ENCODE data around the gene CCT8L2.
"Not testable (repeated sequence)": the region's sequence is repeated elsewhere in the genome, so short reads cannot be mapped to it uniquely, and the experiment has no call there.

CCT8L2 gene

GRCh38 chr22:16592231-16592630 lies 379 bp downstream of the CCT8L2 start:
- not testable (repeated sequence) for DNase-seq

- not testable (repeated sequence) for DNase-seq
Observed at GRCh38 chr22:16591136-16591535, 1.5 kb downstream of the CCT8L2 start.

GRCh38 chr22:16586991-16587390 lies 5.6 kb downstream of the CCT8L2 start:
- no peak for DNase-seq

- no peak for DNase-seq
Observed at GRCh38 chr22:16586170-16586569, 6.4 kb downstream of the CCT8L2 start.

GRCh38 chr22:16580872-16581271 lies 11.7 kb downstream of the CCT8L2 start:
- DNase-seq: not testable (repeated sequence)

DNA sequence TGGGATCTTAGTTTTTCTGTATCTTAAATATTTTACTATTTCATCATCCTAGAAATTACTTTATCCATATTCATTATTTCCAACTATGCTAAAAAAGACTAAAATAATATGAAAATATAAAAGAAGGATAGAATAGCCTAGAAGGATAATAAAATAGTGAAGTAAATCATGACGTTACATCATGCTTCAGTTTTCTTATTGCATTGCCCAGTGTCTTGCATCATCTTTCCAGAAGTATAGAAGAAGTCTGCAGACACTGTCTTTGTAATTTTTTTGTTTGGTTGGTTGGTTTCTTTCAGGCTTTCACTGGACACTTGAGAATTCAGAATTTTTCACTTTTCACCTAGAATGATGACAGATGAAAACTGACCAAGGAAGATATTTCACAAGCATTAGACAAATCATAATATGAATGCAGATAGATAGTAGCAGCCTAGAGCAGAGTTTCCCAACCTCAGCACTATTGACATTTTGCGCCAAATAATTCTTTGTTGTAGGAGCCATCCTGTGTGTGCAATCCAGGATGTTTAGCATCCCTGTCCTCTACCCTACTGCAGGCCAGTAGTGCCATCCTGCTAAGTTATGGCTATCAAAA lies 23.3 kb downstream of the CCT8L2 start:
- DNase-seq: not testable (repeated sequence)

- no peak for DNase-seq
Observed at GRCh38 chr22:16568425-16568758, 24.2 kb downstream of the CCT8L2 start.

DNA sequence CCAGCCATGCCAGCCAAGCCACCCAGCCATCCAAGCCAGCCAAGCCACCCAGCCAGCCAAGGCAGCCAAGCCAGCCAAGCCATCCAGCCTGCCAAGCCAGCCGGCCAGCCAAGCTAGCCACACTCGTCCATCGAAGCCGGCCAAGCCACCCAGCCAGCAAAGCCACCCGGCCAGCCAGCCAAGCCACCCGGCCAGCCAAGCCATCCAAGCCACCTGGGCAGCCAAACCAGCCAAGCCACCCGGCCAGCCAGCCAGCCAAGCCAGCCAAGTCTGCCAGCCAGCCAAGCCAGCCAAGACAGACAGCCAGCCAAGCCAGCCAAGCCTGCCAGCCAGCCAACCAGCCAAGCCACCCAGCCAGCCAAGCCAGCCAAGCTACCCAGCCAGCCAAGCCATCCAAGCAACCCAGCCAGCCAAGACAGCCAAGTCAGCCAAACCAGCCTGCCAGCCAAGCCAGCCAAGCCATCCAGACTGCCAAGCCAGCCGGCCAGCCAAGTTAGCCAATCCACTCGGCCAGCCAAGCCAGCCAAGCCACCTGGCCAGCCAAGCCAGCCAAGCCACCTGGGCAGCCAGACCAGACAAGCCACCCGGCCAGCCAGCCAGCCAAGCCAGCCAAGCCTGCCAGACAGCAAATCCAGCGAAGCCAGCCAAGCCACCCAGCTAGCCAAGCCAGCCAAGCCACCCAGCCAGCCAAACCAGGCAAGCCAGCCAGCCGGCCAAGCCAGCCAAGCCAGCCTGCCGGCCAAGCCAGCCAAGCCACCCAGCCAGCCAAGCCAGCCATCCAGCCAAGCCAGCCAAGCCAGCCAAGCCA lies 24.8 kb downstream of the CCT8L2 start:
- not testable (repeated sequence) for DNase-seq

DNA sequence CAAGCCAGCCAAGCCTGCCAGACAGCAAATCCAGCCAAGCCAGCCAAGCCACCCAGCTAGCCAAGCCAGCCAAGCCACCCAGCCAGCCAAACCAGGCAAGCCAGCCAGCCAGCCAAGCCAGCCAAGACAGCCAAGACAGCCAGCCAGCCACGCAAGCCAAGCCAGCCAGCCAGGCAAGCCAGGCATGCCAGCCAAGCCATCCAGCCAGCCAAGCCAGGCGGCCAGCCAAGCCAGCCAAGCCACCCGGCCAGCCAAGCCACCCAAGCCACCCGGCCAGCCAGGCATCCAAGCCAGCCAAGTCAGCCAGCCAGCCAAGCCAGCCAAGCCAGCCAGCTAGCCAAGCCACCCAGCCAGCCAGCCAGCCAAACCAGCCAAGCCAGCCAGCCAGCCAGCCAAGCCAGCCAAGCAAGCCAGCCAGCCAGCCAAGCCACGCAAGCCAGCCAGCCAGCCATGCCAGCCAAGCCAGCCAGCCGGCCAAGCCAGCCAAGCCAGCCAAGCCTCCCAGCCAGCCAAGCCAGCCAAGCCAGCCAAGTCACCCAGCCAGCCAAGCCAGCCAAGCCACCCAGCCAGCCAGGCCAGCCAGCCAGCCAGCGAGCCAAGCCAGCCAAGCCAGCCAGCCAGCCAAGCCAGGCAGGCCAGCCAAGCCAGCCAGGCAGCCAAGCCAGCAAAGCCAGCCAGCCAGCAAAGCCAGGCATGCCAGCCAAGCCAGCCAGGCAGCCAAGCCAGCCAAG lies 26.0 kb downstream of the CCT8L2 start:
- DNase-seq: not testable (repeated sequence)

DNA sequence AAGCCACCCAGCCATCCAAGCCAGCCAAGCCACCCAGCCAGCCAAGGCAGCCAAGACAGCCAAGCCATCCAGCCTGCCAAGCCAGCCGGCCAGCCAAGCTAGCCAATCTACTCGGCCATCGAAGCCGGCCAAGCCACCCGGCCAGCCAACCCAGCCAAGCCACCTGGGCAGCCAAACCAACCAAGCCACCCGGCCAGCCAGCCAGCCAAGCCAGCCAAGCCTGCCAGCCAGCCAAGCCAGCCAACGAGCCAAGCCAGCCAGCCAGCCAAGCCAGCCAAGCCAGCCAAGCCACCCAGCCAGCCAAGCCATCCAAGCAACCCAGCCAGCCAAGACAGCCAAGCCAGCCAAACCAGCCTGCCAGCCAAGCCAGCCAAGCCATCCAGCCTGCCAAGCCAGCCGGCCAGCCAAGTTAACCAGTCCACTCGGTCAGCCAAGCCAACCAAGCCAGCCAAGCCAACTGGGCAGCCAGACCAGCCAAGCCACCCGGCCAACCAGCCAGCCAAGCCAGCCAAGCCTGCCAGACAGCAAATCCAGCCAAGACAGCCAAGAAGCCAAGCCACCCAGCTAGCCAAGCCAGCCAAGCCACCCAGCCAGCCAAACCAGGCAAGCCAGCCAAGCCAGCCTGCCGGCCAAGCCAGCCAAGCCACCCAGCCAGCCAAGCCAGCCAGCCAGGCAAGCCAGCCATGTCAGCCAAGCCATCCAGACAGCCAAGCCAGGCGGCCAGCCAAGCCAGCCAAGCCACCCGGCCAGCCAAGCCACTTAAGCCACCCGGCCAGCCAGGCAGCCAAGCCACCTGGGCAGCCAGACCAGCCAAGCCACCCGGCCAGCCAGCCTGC lies 26.8 kb downstream of the CCT8L2 start:
- not testable (repeated sequence) for DNase-seq

GRCh38 chr22:16564837-16565584 lies 27.6 kb downstream of the CCT8L2 start:
- not testable (repeated sequence) for DNase-seq

GRCh38 chr22:16563555-16564520 lies 28.8 kb downstream of the CCT8L2 start:
- no peak for DNase-seq

- no peak for DNase-seq
Observed at GRCh38 chr22:16562711-16563554, 29.7 kb downstream of the CCT8L2 start.

GRCh38 chr22:16561093-16561658 lies 31.4 kb downstream of the CCT8L2 start:
- DNase-seq: not testable (repeated sequence)

GRCh38 chr22:16560651-16561050 lies 32.0 kb downstream of the CCT8L2 start:
- not testable (repeated sequence) for DNase-seq

- not testable (repeated sequence) for DNase-seq
Observed at GRCh38 chr22:16559996-16560395, 32.6 kb downstream of the CCT8L2 start.

- no peak for DNase-seq
Observed at GRCh38 chr22:16559056-16559955, 33.3 kb downstream of the CCT8L2 start.

- not testable (repeated sequence) for DNase-seq
Observed at GRCh38 chr22:16558376-16558945, 34.1 kb downstream of the CCT8L2 start.

Measured in bone marrow (tissue), 2 donors.